HG03097 (cell line): ENCODE data around the gene SLC25A24.
"Not testable (repeated sequence)": the region's sequence is repeated elsewhere in the genome, so short reads cannot be mapped to it uniquely, and the experiment has no call there.

Experiments used
- ATAC-seq: cut with Tn5 transposase; IDR thresholded peaks from one replicate; pipeline ENCODE4 v1.9.1; 2021; ENCODE audit not compliant: unreplicated experiment, low FRiP score

Gene SLC25A24

GRCh38 chr1:108199781-108200686 is at the start of gene SLC25A24:
Gene SLC25A24, minus strand, starts transcription at chr1:108200343. Its CDS starts 205 bp downstream, at chr1:108200138.
- no peak for ATAC-seq

GRCh38 chr1:108243976-108244375 is 43.8 kb upstream of the SLC25A24 start, which contains the start of gene NBPF4:
Gene NBPF4, minus strand, starts transcription at chr1:108244076. Its CDS starts 315 bp downstream, at chr1:108243761.
- not testable (repeated sequence) for ATAC-seq

GRCh38 chr1:108239426-108239825 is 39.3 kb upstream of the SLC25A24 start:
- ATAC-seq, result not testable (repeated sequence)

GRCh38 chr1:108235308-108235707 is 35.2 kb upstream of the SLC25A24 start:
- ATAC-seq, result not testable (repeated sequence)

GRCh38 chr1:108232183-108232582 is 32.0 kb upstream of the SLC25A24 start:
- not testable (repeated sequence) for ATAC-seq

DNA sequence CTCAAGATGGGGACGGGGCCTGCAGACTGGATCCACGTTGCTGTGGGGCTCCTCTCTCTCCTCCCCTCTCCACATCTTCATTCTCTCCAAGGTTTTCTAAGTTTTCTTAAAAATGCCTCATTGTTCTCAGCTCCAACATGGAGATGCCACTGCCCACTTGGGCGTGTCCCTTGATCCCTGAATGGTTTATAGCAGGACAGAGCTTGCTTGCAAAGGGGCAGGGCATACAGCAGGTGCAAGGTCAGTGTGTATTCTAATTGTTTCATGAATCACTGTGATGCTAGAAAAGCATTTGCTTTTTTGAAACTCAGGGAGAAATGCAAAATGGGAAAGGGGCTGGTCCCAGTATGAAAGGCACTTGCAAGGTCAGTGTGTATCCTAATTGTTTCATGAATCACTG is 29.8 kb upstream of the SLC25A24 start:
- ATAC-seq, result not testable (repeated sequence)

- not testable (repeated sequence) for ATAC-seq
Measured at GRCh38 chr1:108227772-108228171, 27.6 kb upstream of the SLC25A24 start.

GRCh38 chr1:108226855-108227254 is 26.7 kb upstream of the SLC25A24 start:
- ATAC-seq, result not testable (repeated sequence)

DNA sequence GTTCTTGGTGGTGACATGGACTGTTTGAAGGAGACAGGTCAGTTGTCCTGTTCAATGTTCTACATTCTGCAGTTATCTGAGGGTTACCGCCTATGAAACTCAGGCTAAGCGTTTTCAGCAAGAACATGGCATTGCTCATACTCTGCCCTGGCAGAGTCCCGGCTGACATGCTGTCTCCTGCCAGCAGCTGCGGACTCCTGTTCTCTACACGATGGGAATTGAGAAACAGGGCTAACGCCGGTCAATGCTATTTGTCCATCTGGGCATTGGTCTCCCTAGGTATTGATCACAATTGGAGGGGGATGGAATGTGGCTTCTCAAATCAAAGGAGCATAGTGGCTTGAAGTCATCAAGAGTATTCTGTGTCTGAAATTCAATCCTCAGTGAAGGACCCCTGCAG is 23.1 kb upstream of the SLC25A24 start:
- not testable (repeated sequence) for ATAC-seq

GRCh38 chr1:108217515-108218174 is 17.5 kb upstream of the SLC25A24 start:
- ATAC-seq, result not testable (repeated sequence)

GRCh38 chr1:108217007-108217406 is 16.9 kb upstream of the SLC25A24 start:
- not testable (repeated sequence) for ATAC-seq

DNA sequence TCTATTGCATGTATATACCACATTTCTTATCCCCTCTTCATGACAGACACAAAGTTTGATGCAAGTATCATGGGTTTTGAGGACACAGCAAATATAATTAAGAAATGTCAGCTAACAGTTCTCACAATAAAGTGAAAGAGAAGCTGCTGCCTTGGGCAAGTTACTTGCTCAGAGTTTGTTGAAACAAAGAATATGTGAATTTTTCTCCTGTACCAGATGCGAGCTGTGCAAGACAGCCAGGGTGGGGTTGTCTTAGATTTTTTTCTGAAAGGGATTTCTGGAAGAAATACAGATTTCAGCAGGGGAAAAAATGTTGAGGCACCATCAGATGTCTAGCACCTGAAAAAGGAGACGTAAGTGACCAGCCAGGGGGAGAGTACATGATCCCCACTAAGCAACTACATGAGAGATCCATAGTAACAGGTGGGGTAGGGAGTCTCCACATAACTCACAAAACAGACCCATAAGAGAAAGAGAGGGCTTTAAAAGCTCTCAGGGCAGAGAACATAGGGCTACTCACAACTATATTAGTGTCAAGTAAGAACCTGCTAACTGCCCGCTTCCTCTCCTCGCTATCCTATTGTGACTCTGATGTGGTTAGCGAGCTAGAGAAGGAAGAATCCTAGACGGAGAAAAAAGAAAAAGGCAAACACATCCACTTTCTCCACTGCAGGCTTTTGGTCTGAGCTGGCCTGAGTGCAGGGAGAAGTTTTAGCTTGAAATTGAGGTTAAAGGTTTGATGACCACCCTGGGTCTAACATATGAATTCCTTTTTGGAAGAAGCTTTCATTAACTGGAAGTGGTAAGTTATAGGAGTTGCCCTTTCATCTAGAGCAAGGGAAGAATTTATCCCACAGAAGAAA is 16.1 kb upstream of the SLC25A24 start:
- ATAC-seq, result not testable (repeated sequence)

DNA sequence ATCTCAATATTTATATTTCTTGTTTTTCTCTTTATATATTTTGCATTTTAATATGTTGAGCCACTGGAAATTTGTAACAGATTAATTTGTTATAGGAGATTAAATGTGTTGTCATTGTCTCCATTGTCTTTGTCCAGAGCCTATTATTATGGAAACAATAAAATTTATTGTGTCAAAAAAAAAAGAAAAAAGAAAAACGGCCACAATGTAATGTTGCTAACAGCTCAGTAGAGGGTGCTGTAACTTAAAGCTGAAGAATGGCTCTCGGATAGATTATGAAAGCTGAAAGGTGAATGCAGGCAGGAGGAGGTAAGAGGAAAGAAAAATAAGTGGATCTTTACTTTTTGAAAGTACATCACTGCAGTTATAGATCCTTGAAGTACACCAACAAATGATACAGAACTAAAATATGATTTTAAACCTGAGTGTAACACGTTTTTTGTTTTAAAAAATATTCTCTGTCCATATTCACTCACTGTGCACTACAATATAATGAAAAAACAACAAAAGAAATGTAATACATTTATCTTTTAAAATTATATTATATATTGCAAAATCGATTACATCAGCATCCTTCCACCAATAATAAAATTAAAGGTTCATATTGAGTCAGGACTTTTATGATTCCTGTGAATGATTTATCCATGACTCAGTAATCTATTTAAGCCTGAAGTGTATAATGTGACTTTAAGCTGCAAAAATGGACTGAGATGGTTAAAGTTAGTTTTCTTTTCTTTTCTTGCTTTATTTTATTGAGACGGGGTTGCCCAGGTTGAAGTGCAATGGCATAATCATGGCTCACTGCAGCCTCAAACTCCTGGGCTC is 14.7 kb upstream of the SLC25A24 start:
- not testable (repeated sequence) for ATAC-seq

GRCh38 chr1:108211014-108211413 is 10.9 kb upstream of the SLC25A24 start:
- ATAC-seq, result no peak

DNA sequence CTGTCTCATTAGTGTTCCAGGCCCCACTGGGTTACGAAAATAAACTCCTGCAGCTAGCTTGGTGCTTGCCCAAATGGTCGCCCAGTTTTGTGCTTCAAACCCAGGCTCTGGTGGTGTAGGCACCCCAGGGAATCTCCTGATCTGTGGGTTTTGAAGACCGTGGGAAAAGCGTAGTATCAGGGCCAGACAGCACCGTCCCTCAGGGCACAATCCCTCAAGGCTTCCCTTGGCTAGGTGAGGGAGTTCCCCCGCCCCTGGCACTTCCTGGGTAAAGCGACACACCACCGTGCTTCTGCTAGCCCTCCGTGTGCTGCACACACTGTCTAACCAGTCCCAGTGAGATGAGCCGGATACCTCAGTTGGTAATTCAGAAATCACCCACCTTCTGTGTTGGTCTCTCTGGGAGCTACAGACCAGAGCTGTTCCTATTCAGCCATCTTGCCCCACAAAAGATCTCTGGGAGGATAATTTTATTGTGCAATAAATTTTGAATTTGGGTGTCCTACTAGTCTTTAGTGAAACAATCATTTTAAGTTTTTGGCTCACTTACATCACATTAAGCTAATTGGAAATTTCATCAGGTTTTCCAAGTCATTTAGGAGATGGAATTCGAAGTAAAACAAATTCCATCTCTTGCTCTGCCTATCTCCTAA is 9.4 kb upstream of the SLC25A24 start:
- ATAC-seq, result no peak

- ATAC-seq, result no peak
Measured at GRCh38 chr1:108208724-108209446, 8.7 kb upstream of the SLC25A24 start.

GRCh38 chr1:108203582-108203981 is 3.4 kb upstream of the SLC25A24 start:
- ATAC-seq, result not testable (repeated sequence)

GRCh38 chr1:108201687-108202086 is 1.5 kb upstream of the SLC25A24 start:
- ATAC-seq, result no peak

DNA sequence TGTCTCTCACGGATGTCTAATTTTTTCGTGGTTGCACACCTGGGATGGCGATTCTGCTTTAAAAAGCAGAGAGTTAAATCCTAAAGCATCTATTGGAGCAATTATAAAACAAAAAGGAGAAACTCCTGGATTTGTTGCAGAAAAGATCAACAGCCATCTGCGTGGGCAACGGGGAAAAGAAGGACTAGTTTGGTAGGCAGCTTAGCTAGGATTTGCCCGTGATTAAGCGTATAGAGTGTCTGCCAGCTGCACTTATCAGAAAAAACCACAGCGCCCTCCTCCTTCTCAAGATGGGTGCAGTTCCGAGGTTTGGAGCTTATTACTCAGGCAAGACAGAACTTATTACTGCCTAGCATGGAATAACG is 526 bp upstream of the SLC25A24 start:
- ATAC-seq, result no peak
